IPS-18a (cell line): ENCODE data around the gene SRGN.

Source experiments
- H3K27ac ChIP-seq: one replicate; pipeline ENCODE4 v1.5.1; 2013; ENCODE audit warnings: low read length
- H3K27me3 ChIP-seq: one replicate; pipeline ENCODE4 v1.6.1; 2013; ENCODE audit warnings: mild to moderate bottlenecking, low read length; ENCODE audit not compliant: control insufficient read depth, insufficient read depth
- H3K36me3 ChIP-seq: one replicate; pipeline ENCODE4 v1.6.1; 2013; ENCODE audit warnings: low read depth, low read length; ENCODE audit not compliant: control insufficient read depth
- H3K4me1 ChIP-seq: one replicate; pipeline ENCODE4 v1.6.1; 2013; ENCODE audit warnings: low read depth, low read length; ENCODE audit not compliant: control insufficient read depth
- H3K4me3 ChIP-seq: one replicate; pipeline ENCODE4 v1.5.1; 2013; ENCODE audit warnings: low read length
- H3K9ac ChIP-seq: one replicate; pipeline ENCODE4 v1.6.1; 2013; ENCODE audit warnings: mild to moderate bottlenecking, low read length, moderate library complexity
- H3K9me3 ChIP-seq: one replicate; pipeline ENCODE4 v1.6.1; 2013; ENCODE audit warnings: low read depth, low read length; ENCODE audit not compliant: control insufficient read depth

The SRGN gene

DNA sequence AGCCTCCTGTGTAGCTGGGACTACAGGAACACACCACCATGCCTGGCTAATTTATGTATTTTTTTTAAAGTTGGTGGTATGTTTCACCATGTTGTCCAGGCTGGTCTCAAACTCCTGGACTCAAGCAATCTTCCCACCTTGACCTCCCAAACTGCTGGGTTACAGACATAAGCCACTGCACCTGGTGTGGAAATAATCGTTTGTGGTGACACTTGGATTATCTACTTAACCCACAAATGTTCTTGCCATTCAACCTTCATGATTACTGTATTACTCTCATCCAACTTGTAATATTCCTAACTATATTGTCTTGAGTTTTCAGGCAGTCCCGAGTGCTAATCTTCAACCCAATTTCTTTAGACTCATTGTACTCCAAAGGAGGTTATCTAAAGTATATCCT is 9.6 kb upstream of the SRGN start:
- no peaks in the 10 kb centered on the region for H3K9me3 ChIP-seq
- H3K27me3 ChIP-seq, result no peaks in the 10 kb centered on the region
- H3K27ac ChIP-seq, result no peak overlapping the region
- H3K4me1 ChIP-seq, result no peaks in the 10 kb centered on the region
- no peak overlapping the region for H3K9ac ChIP-seq
- H3K36me3 ChIP-seq, result no peaks in the 10 kb centered on the region
- H3K4me3 ChIP-seq, result no peak overlapping the region

DNA sequence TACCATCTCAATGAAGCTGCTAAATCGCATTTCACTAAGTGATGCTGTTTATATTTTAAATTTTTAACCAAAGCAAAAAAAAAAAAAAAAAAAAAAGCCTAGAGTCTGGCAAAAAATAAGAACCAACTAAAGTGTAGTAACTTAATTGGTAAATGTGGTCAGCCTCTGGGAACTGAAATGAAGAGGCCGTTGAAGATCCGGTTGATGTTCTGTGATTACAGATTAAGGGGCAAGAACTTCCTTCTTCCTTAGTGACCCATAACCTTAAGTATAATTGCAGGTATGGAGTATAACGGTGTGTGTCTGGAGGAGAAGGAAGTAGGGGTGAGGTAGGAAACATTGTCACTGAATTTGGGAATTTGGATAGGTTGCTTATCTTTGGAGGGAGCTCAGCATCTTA is 7.7 kb upstream of the SRGN start:
- no peaks in the 10 kb centered on the region for H3K36me3 ChIP-seq
- H3K9ac ChIP-seq, result no peak overlapping the region
- H3K4me3 ChIP-seq, result no peak overlapping the region
- no peak overlapping the region for H3K27ac ChIP-seq
- H3K27me3 ChIP-seq, result no peaks in the 10 kb centered on the region
- no peaks in the 10 kb centered on the region for H3K9me3 ChIP-seq
- H3K4me1 ChIP-seq, result no peaks in the 10 kb centered on the region

DNA sequence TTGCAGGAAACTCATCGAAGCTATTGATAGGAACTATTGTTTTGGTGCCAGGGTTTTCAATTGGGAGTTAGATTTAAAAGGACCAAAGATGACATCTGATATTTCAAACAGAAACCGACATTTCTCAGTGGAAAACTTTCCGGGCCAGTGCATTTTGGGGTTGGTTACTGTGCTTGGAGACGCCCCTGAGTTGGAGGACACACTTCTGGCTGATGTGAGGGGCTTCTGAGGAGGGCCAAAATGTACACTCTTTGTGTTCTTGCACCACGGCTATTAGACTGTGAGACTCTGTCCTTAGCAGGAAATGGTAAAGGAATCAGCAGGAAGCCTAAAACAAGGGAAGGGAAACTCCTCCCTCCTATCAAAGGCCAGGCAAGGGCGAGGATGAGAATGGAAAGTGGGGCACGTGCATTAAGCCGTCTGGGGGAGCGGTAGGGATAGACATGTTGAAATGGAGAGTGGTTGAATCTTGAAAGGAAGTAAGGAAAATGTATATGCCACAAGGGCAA is 1.8 kb upstream of the SRGN start:
- Histone ChIP-seq H3K4me3 (no peak overlapping the region), H3K4me1 (peaks cover 4% of the 10 kb centered on the region), H3K9ac (no peak overlapping the region), H3K9me3 (no peaks in the 10 kb centered on the region), H3K36me3 (no peaks in the 10 kb centered on the region), H3K27ac (no peak overlapping the region), H3K27me3 (no peaks in the 10 kb centered on the region)

DNA sequence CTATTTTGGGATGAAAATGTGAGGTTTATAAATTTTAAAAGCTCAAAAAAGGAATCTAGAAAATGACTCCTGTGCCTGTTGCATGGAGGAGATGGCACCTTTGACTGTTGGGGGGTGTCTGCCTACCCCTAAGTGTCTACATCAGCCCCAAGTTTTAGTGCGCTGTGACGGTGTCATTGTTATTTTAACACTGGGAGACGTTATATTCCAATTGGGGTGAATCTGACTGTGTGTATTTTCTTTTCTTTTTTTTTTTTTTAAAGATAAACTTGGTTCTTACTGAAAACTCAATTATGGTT is 517 bp downstream of the SRGN start:
- H3K4me1 ChIP-seq, result peaks cover 4% of the 10 kb centered on the region
- no peaks in the 10 kb centered on the region for H3K9me3 ChIP-seq
- no peak overlapping the region for H3K27ac ChIP-seq
- no peaks in the 10 kb centered on the region for H3K27me3 ChIP-seq
- H3K9ac ChIP-seq, result no peak overlapping the region
- H3K4me3 ChIP-seq, result no peak overlapping the region
- H3K36me3 ChIP-seq, result no peaks in the 10 kb centered on the region

DNA sequence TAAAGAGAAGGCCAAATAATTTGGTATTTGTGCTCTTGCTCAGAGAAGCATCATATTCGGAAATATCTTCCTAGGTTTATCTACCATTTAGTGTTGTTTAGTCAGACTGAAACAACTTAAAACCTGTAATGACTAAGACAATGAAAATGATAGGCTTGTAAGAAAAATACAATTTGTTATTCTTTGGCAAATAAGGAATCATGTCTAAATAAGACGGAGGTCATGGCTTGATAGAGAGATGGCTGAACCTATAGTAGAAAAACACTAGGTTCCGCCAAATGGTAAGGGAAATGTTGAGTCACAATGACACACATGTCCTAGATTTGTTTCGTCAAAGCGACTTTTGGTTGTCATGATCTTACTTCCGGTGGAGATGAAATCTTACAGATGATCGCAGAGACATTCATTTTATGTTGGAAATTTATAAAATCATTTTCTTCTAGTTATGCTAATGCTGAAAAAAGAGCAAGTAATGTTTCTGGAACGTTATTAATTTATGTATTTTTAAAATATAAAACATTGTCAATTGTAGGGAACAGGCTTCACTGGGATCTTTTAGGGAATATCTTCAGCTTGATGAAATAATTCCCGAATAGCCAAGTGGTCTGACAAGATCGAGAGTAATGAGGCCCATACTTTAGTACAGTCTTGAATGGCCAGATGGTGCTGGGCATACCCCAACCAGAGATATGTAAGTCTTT is 1.0 kb downstream of the SRGN start:
- Histone ChIP-seq H3K4me3 (no peak overlapping the region), H3K27ac (no peak overlapping the region), H3K4me1 (peaks cover 4% of the 10 kb centered on the region), H3K36me3 (no peaks in the 10 kb centered on the region), H3K9me3 (no peaks in the 10 kb centered on the region), H3K27me3 (no peaks in the 10 kb centered on the region), H3K9ac (no peak overlapping the region)

DNA sequence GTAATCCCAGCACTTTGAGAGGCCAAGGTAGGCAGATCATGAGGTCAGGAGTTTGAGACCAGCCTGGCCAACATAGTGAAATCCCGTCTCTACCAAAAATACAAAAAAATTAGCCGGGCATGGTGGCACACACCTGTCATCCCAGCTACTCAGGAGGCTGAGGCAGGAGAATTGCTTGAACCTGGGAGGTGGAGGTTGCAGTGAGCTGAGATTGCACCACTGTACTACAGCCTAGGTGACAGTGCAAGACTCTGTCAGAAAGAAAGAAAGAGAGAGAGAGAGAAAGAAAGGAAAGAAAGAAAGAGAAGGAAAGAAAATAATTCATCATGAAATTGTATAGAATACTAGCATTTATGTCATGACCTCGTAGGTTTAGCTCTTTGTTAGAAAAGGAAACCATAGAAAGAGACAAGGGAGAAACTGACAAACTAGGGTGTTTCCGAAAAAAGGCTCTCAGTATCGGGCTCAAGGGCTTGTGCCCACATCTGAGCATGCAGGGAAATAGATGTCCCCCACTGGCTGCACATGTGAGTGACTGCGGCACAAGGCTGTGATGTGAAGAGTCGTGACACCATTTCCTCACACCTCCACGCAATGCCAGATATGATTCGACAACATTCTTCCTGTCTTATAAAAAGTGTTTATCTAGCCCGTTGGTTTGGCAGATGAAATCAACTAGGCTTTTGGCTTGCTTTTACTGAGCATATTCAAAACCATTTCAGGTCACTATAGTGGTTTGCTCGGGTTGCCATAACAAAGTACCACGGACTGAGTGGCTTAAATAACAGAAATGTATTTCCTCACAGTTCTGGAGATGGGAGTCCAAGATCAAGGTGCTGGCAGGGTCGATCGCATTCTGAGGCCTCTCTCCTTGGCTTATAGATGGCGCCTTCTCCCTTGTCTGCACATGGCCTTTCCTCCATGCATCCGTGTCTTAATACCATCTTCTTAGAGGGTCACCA is 2.0 kb downstream of the SRGN start:
- Histone ChIP-seq H3K9me3 (no peaks in the 10 kb centered on the region), H3K27me3 (no peaks in the 10 kb centered on the region), H3K9ac (no peak overlapping the region), H3K4me3 (no peak overlapping the region), H3K36me3 (no peaks in the 10 kb centered on the region), H3K27ac (no peak overlapping the region), H3K4me1 (peaks cover 4% of the 10 kb centered on the region)

DNA sequence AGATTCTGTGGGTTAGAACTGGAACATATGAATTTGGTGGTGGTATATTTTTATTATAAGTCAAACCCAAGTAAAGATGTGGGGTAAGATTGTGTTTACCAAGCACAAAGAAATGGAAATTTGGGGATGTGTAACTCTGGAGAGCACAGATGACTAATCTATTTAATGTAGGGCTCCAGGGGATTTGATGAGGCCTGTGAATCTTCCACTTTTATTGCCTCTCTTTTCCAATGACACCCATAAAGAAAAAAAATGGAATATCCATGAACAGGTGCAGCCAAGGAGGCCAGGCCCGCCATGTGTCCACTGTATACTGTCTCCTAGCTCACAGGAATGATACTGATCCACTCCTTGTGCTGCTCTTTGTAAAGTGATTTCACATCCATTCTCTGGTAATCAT is 2.8 kb downstream of the SRGN start:
- H3K4me1 ChIP-seq, result peaks cover 4% of the 10 kb centered on the region
- H3K9ac ChIP-seq, result no peak overlapping the region
- no peaks in the 10 kb centered on the region for H3K27me3 ChIP-seq
- no peak overlapping the region for H3K4me3 ChIP-seq
- no peak overlapping the region for H3K27ac ChIP-seq
- H3K9me3 ChIP-seq, result no peaks in the 10 kb centered on the region
- H3K36me3 ChIP-seq, result no peaks in the 10 kb centered on the region

DNA sequence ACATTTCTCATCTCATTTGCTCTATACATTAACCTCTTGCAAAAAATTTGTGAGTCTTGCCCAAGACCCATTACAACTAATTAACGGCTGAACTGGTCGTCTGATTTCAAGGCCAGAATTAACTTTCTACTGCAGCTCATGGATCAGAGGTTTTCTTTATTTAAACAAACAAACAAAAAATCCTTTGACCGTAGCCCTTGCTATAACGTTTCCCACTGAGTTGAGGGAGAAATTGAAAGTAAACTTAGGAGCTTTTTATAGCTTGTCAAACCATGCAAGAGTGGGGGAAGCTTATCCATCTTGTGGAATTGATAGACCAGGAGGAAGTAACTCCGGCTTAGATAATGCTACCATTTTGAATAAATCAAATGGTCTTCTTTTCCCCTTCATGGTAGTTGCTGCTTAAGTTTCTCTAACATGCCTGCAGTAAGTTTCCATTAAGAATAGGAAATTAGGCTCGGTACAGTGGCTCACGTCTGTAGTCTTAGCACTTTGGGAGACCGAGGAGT is 3.3 kb downstream of the SRGN start:
- Histone ChIP-seq H3K27me3 (no peaks in the 10 kb centered on the region), H3K9ac (no peak overlapping the region), H3K27ac (no peak overlapping the region), H3K4me3 (no peak overlapping the region), H3K4me1 (no peaks in the 10 kb centered on the region), H3K9me3 (no peaks in the 10 kb centered on the region), H3K36me3 (no peaks in the 10 kb centered on the region)

DNA sequence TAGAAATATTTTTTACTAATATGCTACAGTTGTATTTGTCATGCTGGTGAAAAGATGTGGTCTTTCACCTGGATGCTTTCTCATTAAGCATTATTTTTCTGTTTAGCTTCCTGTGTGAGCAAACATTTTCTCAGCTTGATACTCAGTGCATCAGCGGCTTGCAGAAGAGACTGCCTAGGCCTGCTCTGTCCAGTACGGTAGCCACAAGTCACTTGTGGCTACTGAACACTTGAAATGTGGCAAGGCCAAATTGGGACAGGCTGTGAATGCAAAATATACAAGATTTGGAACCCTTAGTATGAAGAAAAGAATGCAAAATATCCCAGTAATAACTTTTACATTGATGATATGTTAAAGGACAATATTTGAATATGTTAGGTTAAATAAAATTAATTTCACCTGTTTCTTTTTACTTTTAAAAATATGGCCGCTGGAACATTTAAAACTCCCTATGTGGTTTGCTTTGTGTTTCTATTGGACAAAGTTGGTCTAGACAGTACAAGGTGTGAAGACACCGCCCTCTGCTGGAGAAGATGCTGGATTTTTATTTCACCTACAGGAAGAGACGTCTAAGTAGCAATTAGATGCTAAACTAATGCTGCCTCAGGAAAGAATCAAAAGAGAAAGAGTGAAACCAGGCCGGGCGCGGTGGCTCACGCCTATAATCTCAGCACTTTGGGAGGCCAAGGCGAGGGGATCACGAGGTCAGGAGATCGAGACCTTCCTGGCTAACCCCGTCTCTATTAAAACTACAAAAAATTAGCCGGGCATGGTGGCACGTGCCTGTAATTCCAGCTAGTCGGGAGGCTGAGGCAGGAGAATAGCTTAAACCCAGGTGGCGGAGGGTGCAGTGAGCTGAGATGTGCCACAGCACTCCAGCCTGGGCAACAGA is 5.3 kb downstream of the SRGN start:
- Histone ChIP-seq H3K4me1 (no peaks in the 10 kb centered on the region), H3K4me3 (no peak overlapping the region), H3K27ac (no peak overlapping the region), H3K27me3 (no peaks in the 10 kb centered on the region), H3K36me3 (no peaks in the 10 kb centered on the region), H3K9ac (no peak overlapping the region), H3K9me3 (no peaks in the 10 kb centered on the region)

DNA sequence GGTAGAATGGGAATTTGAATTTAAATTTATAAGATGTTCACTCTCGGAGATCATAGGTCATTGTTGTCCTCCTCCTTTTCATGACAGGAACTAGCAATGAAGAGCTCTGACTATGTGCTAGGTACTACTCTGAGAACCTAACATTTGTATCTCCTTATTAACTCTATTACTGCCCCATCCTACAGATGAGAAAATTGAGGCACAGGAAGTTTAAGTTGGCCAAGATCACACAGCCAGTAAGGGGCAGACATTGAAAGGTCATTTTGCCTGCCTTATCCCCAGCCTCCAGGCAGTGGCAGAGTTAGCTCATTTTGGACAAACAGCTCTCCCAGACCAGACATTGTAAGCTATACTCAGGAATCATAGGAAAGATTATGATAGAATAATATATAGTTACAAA is 6.0 kb downstream of the SRGN start:
- H3K4me3 ChIP-seq, result no peak overlapping the region
- H3K27ac ChIP-seq, result no peak overlapping the region
- H3K27me3 ChIP-seq, result no peaks in the 10 kb centered on the region
- H3K4me1 ChIP-seq, result no peaks in the 10 kb centered on the region
- H3K9me3 ChIP-seq, result no peaks in the 10 kb centered on the region
- H3K9ac ChIP-seq, result no peak overlapping the region
- H3K36me3 ChIP-seq, result no peaks in the 10 kb centered on the region

DNA sequence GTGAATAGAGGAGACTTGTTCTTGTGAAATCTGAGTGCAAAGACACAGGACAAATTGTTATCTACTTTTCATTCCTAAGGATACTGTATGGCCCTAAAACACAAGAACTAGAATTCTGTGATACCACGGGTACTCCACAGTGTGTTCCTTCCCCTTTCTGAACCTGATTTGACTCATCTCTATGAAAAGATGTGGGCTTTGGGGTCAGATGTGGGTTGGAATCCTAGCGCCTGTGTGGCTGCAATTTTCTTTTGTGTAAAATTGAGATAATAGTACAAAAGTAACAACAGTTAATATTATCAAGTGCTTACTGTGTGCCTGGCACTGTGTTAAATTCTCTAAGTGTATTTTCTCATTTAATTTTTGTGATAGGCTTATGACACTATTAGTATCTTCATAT is 8.1 kb downstream of the SRGN start:
- no peak overlapping the region for H3K9ac ChIP-seq
- H3K36me3 ChIP-seq, result no peaks in the 10 kb centered on the region
- H3K4me3 ChIP-seq, result no peak overlapping the region
- H3K9me3 ChIP-seq, result no peaks in the 10 kb centered on the region
- H3K27ac ChIP-seq, result no peak overlapping the region
- H3K4me1 ChIP-seq, result peaks cover 4% of the 10 kb centered on the region
- no peaks in the 10 kb centered on the region for H3K27me3 ChIP-seq
